GM23338 (cell line): ENCODE measurements around the gene RNF213. TPM values are rescaled to one million over a fixed set of nuclear protein-coding genes. Genes with fewer than 3 reads are reported as not detected.

Experiments
- ATAC-seq: fragments of 200-7000 bp; cut with Tn5 transposase; 3 replicates; pipeline ENCODE4 v1.9.1; 2020
- DNase-seq: peaks from one replicate; pipeline ENCODE4 v3.0.0-alpha.2; 2015; ENCODE audit warnings: low spot score
- H2AFZ ChIP-seq: fragments of 200-600 bp; sonication (generic); 2 replicates; pipeline ENCODE4 v1.8.0; 2016; ENCODE audit warnings: antibody characterized with exemption, mild to moderate bottlenecking, moderate library complexity
- H3F3A ChIP-seq: fragments of 200-600 bp; sonication (generic); replicated peaks from 2 replicates; pipeline ENCODE4 v1.8.0; 2017; ENCODE audit warnings: antibody characterized with exemption, mixed run types, low read depth
- H3K27ac ChIP-seq: fragments of 200-600 bp; sonication (generic); 2 replicates; pipeline ENCODE4 v1.6.1; 2016; ENCODE audit warnings: low read depth
- H3K27me3 ChIP-seq: fragments of 200-600 bp; sonication (generic); 2 replicates; pipeline ENCODE4 v1.8.0; 2016; ENCODE audit warnings: mild to moderate bottlenecking, mixed run types, moderate library complexity; ENCODE audit not compliant: insufficient read depth
- H3K36me3 ChIP-seq: fragments of 200-600 bp; sonication (generic); 2 replicates; pipeline ENCODE4 v1.8.0; 2016; ENCODE audit warnings: mild to moderate bottlenecking; ENCODE audit not compliant: insufficient read depth
- H3K4me1 ChIP-seq: fragments of 200-600 bp; sonication (generic); 2 replicates; pipeline ENCODE4 v1.8.0; 2016; ENCODE audit warnings: mild to moderate bottlenecking, moderate library complexity; ENCODE audit not compliant: insufficient read depth
- H3K4me2 ChIP-seq: fragments of 200-600 bp; sonication (generic); 2 replicates; pipeline ENCODE4 v1.7.1; 2017; ENCODE audit warnings: mixed run types
- H3K4me3 ChIP-seq: fragments of 200-600 bp; sonication (generic); 2 replicates; pipeline ENCODE4 v1.6.1; 2016; ENCODE audit warnings: mixed run types
- H3K79me2 ChIP-seq: fragments of 200-600 bp; sonication (generic); replicated peaks from 2 replicates; pipeline ENCODE4 v1.8.0; 2017; ENCODE audit warnings: mild to moderate bottlenecking; ENCODE audit not compliant: insufficient read depth
- H3K9me2 ChIP-seq: fragments of 200-600 bp; sonication (generic); 2 replicates; pipeline ENCODE4 v1.8.0; 2017; ENCODE audit not compliant: insufficient read depth
- H4K20me1 ChIP-seq: fragments of 200-600 bp; sonication (generic); replicated peaks from 2 replicates; pipeline ENCODE4 v1.8.0; 2017; ENCODE audit warnings: mild to moderate bottlenecking; ENCODE audit not compliant: insufficient read depth
- H3K27ac Mint-ChIP-seq: 2 replicates; pipeline ENCODE4 v1.8.0; 2020; ENCODE audit warnings: inconsistent platforms, mild to moderate bottlenecking, moderate library complexity, mixed read lengths
- H3K27me3 Mint-ChIP-seq: 3 replicates; pipeline ENCODE4 v1.8.0; 2022; ENCODE audit warnings: low read depth, mild to moderate bottlenecking, moderate library complexity, mixed read lengths, inconsistent platforms; ENCODE audit not compliant: insufficient read depth, poor library complexity
- H3K36me3 Mint-ChIP-seq: 3 replicates; pipeline ENCODE4 v1.8.0; 2021; ENCODE audit warnings: low read depth, mild to moderate bottlenecking, inconsistent platforms, moderate library complexity, mixed read lengths
- H3K4me1 Mint-ChIP-seq: 3 replicates; pipeline ENCODE4 v1.8.0; 2020; ENCODE audit warnings: mild to moderate bottlenecking, inconsistent platforms, mixed read lengths
- H3K4me3 Mint-ChIP-seq: 3 replicates; pipeline ENCODE4 v1.8.0; 2021; ENCODE audit warnings: moderate library complexity, mild to moderate bottlenecking, inconsistent platforms, mixed read lengths
- H3K9me3 Mint-ChIP-seq: 3 replicates; pipeline ENCODE4 v1.8.0; 2020; ENCODE audit warnings: moderate library complexity, mild to moderate bottlenecking, inconsistent platforms, mixed read lengths
- CTCF ChIP-seq, 2 experiments: fragments of 200-600 bp in 1 of 2; sonication (generic) in 1 of 2; conservative IDR thresholded peaks; 2 replicates each; pipeline versions ENCODE4 v1.5.1 to v1.6.1; 2016 to 2017; ENCODE audit warnings: antibody characterized with exemption in 2 of 2, low read depth in 2 of 2, mild to moderate bottlenecking in 2 of 2, moderate library complexity in 1 of 2
- EZH2phosphoT487 ChIP-seq: fragments of 200-600 bp; sonication (generic); IDR thresholded peaks from one replicate; pipeline ENCODE4 v1.8.1; 2018; ENCODE audit warnings: antibody characterized with exemption; ENCODE audit not compliant: unreplicated experiment
- JUNB ChIP-seq: IDR thresholded peaks from one replicate; pipeline ENCODE4 v1.6.1; 2016; ENCODE audit warnings: antibody characterized with exemption; ENCODE audit not compliant: unreplicated experiment
- REST ChIP-seq: IDR thresholded peaks from one replicate; pipeline ENCODE4 v1.6.1; 2018; ENCODE audit warnings: antibody characterized with exemption; ENCODE audit not compliant: unreplicated experiment
- STAT1 ChIP-seq: IDR thresholded peaks from one replicate; pipeline ENCODE4 v1.6.1; 2016; ENCODE audit warnings: antibody characterized with exemption; ENCODE audit not compliant: unreplicated experiment
- ZNF114 ChIP-seq: fragments of 250-450 bp; sonication (Bioruptor Pico); IDR thresholded peaks from 2 replicates; pipeline ENCODE4 v1.5.0; 2020; ENCODE audit warnings: mild to moderate bottlenecking, moderate library complexity
- ZNF462 ChIP-seq: fragments of 250-450 bp; sonication (Bioruptor Pico); IDR thresholded peaks from 2 replicates; pipeline ENCODE4 v1.5.0; 2020; ENCODE audit warnings: mild to moderate bottlenecking, moderate library complexity
- polyA plus RNA-seq: library from polyadenylated mRNA; unstranded; fragments of >200 nt; fragmentation: Nextera tagmentation; extraction: Ambion mirVana; gene quantifications from 2 replicates; pipeline ENCODE4 v1.2.1, GENCODE V29; 2016
- total RNA-seq: library from RNA; depleted of rRNA; stranded (reverse); fragments of >200 nt; shearing (Covaris generic); gene quantifications from 2 replicates; pipeline ENCODE4 v1.2.3, GENCODE V29; 2014
- TF ChIP-seq, protein P1 (sequence below): IDR thresholded peaks from 2 replicates; pipeline ENCODE4 v1.6.1; 2016; ENCODE audit warnings: antibody characterized with exemption

RNF213 gene
- total and polyA plus RNA-seq, 2 experiments from 2014 or later: 21.2 to 67.2 TPM

DNA sequence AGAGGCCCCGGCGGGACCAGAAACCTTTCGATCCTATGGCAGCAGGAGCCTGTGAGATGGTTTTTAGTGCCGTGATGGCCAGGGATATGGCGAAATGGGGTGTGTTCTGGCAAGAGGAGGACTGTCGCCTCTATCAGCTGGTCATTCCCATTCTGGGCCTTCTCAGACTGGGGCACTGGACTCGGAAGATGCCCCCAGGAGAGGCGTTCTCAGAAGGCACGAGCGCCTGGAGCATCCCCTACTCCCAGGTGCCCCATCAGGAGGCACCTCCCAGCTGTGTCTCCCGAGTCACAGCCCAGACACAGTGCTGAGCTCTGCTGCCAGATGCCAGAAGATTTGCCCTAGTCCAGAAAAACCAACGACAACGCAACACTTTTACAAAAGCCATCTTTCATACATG is 99.7 kb downstream of the RNF213 start (continued):
- no peak for TF ChIP-seq ZNF462 (CRISPR knock-in tag)
- TF ChIP-seq ZNF114 (CRISPR knock-in tag): no peak

DNA sequence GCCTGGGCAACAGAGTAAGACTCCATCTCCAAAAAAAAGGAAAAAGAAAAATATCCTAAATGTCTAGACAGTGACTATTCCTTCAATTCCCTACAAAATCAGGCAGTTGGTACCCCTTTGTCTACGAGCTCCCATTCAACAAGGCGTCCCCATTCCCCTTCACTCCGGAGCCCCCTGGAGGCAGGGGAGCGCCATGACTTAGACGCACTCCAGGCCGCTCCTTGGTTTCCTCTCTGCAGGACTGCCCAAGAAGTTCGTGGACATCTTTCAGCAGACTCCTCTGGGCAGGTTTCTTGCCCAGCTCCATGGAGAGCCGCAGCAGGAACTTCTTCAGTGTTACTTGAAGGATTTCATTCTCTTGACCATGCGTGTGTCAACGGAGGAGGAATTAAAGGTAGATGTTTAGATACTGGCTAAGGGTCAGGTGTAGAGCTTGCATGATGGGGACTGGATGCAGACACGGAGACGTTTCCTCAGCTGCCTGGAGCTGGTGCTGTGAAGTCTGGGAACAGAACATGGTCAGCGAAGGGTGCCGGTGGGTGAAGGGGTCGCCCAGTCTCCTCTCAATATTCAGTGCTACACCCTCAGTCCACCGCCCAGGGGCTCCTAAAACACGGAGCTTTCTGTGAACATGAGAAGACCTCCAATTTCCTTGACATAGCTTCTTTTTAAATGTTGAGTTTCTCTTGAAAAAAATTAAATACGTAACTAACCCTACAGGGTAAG is 101.0 kb downstream of the RNF213 start:
- H3K4me1 ChIP-seq: no peaks in the 10 kb centered on the region
- peaks cover 4% of the 10 kb centered on the region; the same call in 1 of the 3 replicates for H3K9me3 Mint-ChIP-seq
- H3F3A ChIP-seq: no peaks in the 10 kb centered on the region
- H3K9me2 ChIP-seq: no peaks in the 10 kb centered on the region
- H3K4me2 ChIP-seq: no peak overlapping the region
- TF ChIP-seq EZH2phosphoT487 (no peak), STAT1 (no peak), JUNB (no peak), ZNF114 (CRISPR knock-in tag) (no peak), CTCF (conservative IDR thresholded peaks at IDR 0.05; ENCODE audit: low read depth in 2 of 2) (peak; percentile 77), REST (no peak)
- TF ChIP-seq, protein P1, sequence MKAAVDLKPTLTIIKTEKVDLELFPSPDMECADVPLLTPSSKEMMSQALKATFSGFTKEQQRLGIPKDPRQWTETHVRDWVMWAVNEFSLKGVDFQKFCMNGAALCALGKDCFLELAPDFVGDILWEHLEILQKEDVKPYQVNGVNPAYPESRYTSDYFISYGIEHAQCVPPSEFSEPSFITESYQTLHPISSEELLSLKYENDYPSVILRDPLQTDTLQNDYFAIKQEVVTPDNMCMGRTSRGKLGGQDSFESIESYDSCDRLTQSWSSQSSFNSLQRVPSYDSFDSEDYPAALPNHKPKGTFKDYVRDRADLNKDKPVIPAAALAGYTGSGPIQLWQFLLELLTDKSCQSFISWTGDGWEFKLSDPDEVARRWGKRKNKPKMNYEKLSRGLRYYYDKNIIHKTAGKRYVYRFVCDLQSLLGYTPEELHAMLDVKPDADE: no peak
- no peak overlapping the region for H3K27ac Mint-ChIP-seq
- no peaks in the 10 kb centered on the region for H3K27me3 ChIP-seq
- no peaks in the 10 kb centered on the region; the same call in 1 of the 2 replicates for H4K20me1 ChIP-seq
- H3K27me3 Mint-ChIP-seq: peaks cover 18% of the 10 kb centered on the region
- DNase-seq (peak; percentile 79), ATAC-seq (peak; percentile 89)
- H3K4me1 Mint-ChIP-seq: no peaks in the 10 kb centered on the region
- H3K4me3 ChIP-seq: no peak overlapping the region
- peaks cover 24% of the 10 kb centered on the region for H3K36me3 ChIP-seq
- H2AFZ ChIP-seq: no peak overlapping the region
- H3K27ac ChIP-seq: no peak overlapping the region
- peaks cover 74% of the 10 kb centered on the region for H3K36me3 Mint-ChIP-seq
- H3K79me2 ChIP-seq: no peaks in the 10 kb centered on the region
- H3K4me3 Mint-ChIP-seq: no peak overlapping the region; the same call in 2 of the 3 replicates
